Urothelium cell line (cell line): ENCODE data around the gene HOXD13.

Experiments used
- DNase-seq: peaks from one replicate; pipeline ENCODE4 v3.0.0; 2011; ENCODE audit warnings: low spot score, mixed read lengths
- FAIRE-seq: peaks from 2 replicates; lab custom pipeline; 2011; peaks lifted over from hg19 to GRCh38; lab: Jason Lieb, UNC

Gene HOXD13

GRCh38 chr2:176080540-176081375 is 11.8 kb upstream of the HOXD13 start:
- DNase-seq (no peak), FAIRE-seq (no peak)

GRCh38 chr2:176081376-176081836 is 11.1 kb upstream of the HOXD13 start:
- no peak for FAIRE-seq
- no peak for DNase-seq

- FAIRE-seq (no peak), DNase-seq (no peak)
Measured at GRCh38 chr2:176081837-176082524, 10.5 kb upstream of the HOXD13 start.

GRCh38 chr2:176082525-176082823 is 10.0 kb upstream of the HOXD13 start:
- no peak for FAIRE-seq
- DNase-seq = no peak

GRCh38 chr2:176082824-176083751 is 9.4 kb upstream of the HOXD13 start:
- DNase-seq (no peak), FAIRE-seq (no peak)

GRCh38 chr2:176083796-176084261 is 8.7 kb upstream of the HOXD13 start, which contains the start of gene EVX2:
Gene EVX2 (minus strand): TSS chr2:176083962. CDS start chr2:176083776, 186 bp downstream.
- FAIRE-seq = no peak
- DNase-seq = no peak

- no peak for FAIRE-seq
- no peak for DNase-seq
Measured at GRCh38 chr2:176084611-176085119, 7.9 kb upstream of the HOXD13 start.

GRCh38 chr2:176085120-176085788 is 7.3 kb upstream of the HOXD13 start:
- no peak for FAIRE-seq
- DNase-seq = no peak

GRCh38 chr2:176085861-176086771 is 6.4 kb upstream of the HOXD13 start:
- FAIRE-seq (no peak), DNase-seq (peak; percentile 67)

GRCh38 chr2:176087330-176088047 is 5.0 kb upstream of the HOXD13 start:
- DNase-seq (no peak), FAIRE-seq (no peak)

- DNase-seq = peak; percentile 86
- no peak for FAIRE-seq
Measured at GRCh38 chr2:176088048-176088936, 4.2 kb upstream of the HOXD13 start.

GRCh38 chr2:176088937-176089842 is 3.3 kb upstream of the HOXD13 start:
- DNase-seq (no peak), FAIRE-seq (no peak)

- DNase-seq (no peak), FAIRE-seq (no peak)
Measured at GRCh38 chr2:176089843-176090395, 2.6 kb upstream of the HOXD13 start.

- no peak for DNase-seq
- FAIRE-seq = no peak
Measured at GRCh38 chr2:176090862-176091261, 1.7 kb upstream of the HOXD13 start.

GRCh38 chr2:176091329-176092258 is 927 bp upstream of the HOXD13 start:
- FAIRE-seq = no peak
- DNase-seq = no peak
